ENCODE measurements around the gene MED9.

The MED9 gene

DNA sequence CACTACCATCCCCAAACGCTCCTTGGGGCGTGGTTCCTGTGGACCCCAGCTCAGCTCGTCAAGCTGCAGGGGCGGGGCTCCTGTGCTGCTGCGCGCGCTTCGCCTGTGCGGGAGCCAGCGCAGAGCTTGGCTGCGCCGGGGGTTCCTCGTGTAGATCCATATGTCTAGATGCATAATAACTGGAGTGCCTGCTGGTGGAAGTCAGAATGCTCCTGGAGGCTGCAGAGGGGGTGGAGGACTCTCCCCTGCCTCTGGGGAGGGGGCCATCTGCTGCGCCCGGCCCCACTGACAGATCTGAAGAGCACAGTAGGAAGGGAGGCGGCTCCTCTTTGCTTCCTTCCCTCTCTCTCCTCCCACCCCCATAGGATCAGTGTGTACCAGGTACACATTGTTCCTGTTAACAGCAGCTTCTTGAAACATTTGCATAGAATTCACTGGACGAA is 14.8 kb downstream of the MED9 start:
- no peak for DNase-seq

- no peak for DNase-seq
Measured at GRCh38 chr17:17492085-17492484, 15.3 kb downstream of the MED9 start.

DNA sequence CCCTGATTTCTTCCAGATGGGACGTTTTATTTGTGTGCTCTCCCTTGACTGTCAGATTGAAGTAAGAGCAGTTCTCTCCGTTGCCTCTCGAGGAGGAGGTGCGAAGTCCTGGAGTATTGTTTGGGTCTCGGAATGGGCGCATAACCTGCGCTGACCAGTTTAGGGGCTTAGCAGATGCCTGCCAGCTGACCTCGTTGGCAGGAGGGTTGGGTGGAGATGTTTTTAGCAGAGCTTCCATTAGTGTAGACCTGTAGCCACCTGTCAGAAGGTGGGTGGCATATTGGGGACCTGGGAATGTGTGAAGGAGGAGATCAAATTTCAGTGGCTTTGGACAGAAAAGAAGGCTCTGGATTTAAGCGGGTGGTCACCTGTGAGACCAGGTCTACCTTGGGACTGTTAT is 15.8 kb downstream of the MED9 start:
- DNase-seq: no peak

DNA sequence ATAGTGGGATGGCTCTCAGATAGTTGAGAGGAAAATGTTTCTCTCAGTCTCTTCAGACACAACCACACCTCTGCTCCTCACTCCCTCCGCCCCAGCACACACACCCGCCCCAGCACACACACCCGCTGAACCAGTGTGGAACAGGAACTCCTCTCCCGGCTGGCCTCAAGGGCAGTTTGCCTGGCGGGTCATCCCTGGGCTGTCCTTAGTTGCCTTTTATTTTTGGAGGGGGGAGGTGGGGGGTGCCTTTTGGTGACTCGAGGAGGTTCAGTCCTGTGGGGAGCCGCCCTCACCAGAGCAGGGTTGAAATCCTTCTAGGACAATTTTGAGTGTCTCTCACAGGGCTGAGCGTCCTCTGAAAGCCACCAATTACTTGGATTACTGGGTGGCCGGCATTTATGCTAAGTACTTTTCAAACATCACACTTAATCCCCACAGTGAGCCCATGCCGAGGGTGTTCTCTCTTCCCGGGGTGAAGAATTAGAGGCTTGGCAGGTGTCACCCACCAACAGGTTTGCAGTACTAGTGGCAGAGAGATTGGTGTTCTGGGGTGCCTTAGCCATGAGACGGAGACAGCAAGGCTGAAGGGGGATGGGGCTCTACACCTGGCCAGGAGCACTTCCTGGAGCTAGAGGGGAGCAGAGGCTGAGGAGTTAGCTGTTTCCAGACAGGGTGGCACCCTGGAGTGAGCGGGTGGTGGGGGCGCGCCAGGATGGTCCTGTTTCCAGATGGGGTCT is 16.6 kb downstream of the MED9 start:
- DNase-seq: peak in 2 of 4 experiments; percentile 28 to 48

GRCh38 chr17:17493986-17494466 is 17.2 kb downstream of the MED9 start:
- no peak for DNase-seq

GRCh38 chr17:17494499-17494869 is 17.7 kb downstream of the MED9 start:
- no peak for DNase-seq

DNA sequence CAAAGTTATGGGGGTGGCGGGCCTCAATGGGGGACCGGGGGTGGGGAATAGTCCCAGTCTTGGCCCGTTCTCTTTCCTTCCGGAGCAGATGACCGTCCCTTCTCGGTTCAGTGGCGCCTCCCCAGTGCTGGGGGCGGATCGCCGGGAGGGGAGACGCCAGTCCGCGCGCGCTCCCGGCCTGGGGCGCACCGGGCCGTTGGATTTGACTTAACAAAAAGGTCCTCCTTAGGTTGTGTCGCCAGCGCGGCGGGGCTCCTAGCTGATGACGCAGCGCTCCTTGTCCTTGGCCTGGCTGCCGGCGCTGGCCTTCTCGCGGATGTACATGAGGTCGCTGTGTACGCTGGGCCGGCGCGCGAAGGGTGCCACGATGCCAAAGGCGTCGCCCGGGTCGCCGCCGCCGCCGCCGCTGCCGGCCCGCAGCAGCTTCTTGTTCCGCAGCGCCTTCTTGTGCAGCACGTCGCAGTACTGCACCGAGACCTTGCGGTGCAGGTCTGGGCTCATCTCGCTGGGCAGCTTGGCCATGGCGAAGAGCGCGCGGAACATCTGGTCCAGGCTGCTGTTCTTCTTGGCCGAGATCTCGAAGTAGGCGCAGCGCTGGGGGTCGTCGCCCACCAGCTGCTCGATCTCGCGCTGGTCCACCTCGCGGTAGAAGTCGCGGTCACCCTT is 18.2 kb downstream of the MED9 start:
- peak; percentile 23 to 65 (median 41) for DNase-seq

- peak in 3 of 4 experiments; percentile 26 to 39 (median 36) for DNase-seq
Measured at GRCh38 chr17:17495536-17496188, 18.9 kb downstream of the MED9 start.

- DNase-seq: peak; percentile 91 to 97 (median 94)
Measured at GRCh38 chr17:17496189-17497064, 19.6 kb downstream of the MED9 start, which contains the start of gene RASD1. TSS of gene RASD1 (minus strand) at chr17:17496395. CDS start at chr17:17496181, 214 bp downstream.

GRCh38 chr17:17497065-17497844 is 20.5 kb downstream of the MED9 start:
- DNase-seq: no peak

DNA sequence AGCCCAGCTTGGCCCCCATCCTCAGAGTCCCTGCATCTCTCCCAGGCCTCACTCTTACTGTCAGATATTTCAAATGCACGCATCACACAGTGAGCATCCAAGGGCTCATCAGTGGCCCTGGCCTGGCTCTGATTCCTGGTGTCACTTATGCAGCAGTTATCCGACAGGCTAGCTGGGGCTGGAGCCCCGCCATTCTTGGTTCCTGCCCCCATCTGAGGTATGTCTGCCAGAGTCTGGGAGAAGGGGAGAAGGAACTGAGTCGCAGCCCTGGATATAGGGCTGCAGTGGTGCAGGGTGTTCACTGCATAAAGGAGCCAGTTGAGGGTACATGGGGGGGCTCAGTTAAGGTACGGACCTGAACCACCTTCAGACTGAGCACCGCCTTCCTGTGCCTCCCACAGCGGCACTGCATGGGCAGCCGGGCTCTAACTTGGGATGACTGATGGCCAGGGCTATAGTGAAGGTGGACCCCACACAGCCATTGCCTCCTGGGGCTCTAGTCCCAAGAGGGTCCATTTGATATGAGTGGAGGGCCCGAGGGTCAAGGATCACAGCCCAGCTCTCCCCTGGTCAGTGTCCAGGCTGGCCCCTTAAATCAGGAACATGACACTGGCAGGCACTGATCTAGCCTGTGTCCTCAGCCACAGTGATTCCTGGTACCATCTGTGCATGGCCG is 21.2 kb downstream of the MED9 start:
- DNase-seq: no peak

- DNase-seq: no peak
Measured at GRCh38 chr17:17498606-17499301, 22.0 kb downstream of the MED9 start.

DNA sequence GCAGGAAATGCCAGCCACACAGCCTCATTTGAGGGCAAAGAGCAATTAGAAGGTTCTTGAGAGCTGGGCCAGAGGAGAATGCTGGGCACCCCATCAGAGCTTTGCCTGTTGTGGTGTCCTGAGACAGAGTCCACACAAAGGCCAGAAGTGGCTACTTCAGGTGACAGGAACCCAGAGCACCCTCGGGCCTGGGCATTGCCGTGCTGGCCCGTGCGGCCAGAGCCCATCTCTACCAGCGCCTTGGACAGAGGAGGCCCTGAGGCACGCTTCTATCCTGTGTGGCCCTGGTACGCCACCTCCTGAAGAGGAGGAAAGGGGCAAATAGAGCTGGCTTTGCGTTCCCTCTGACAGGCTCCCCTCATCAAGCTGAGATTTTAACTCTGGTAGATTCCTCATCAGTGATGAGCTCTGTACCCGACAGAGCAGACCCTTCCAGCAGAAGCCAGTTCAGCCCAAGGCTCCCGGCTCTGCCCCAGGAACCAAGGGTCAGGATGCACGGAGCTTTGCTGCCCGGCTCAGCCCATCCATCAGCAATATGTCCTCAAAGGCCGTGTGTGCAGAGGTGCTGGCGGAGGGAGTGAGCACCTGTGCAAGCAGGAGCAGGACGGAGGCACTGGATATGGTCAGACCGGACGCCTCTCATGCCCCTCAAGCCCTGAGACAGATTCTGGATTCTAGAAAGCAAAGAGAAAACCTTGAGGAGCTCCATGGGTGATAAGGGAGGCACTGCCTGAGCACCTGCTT is 22.8 kb downstream of the MED9 start:
- no peak for DNase-seq

- no peak for DNase-seq
Measured at GRCh38 chr17:17500999-17501605, 24.3 kb downstream of the MED9 start.

DNA sequence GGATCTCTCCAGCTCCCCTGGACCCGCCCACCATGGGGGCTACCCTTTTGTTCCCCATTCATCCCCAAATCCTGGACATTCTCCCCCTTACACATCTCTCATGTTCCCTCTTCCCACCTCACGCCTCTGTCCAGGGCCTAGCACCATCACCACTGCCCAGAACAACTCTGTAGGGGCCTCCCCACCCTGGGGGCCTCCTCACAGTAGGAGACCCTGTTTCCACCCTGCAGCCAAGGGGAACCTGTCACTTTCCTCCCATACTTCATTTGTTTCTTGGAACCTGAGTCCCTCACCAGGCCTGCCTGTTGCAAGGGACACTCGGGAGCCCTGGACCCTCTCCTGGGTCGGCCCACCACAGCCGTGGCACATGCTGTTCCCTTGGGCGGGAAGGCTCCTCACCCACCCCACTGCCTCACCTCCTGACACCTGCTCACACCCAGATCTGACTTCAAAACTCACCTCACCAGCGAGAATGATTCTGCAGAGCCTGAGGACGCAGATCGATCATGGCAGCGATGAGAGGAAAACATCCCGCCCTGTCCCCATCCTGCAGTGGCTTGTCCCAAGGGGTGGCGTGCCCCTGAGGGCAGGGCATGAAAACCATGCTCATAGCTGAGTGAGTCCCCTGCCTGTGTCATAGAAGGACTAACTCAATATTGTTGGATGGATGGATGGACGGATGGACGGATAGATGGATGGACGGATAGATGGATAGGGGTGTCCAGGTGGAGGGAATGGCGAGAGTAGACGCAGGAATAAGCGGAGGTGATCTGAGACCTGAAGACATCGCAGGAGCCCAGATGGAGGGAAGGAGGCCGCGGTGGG is 26.2 kb downstream of the MED9 start:
- no peak for DNase-seq

GRCh38 chr17:17503566-17504130 is 26.8 kb downstream of the MED9 start:
- DNase-seq: no peak

DNA sequence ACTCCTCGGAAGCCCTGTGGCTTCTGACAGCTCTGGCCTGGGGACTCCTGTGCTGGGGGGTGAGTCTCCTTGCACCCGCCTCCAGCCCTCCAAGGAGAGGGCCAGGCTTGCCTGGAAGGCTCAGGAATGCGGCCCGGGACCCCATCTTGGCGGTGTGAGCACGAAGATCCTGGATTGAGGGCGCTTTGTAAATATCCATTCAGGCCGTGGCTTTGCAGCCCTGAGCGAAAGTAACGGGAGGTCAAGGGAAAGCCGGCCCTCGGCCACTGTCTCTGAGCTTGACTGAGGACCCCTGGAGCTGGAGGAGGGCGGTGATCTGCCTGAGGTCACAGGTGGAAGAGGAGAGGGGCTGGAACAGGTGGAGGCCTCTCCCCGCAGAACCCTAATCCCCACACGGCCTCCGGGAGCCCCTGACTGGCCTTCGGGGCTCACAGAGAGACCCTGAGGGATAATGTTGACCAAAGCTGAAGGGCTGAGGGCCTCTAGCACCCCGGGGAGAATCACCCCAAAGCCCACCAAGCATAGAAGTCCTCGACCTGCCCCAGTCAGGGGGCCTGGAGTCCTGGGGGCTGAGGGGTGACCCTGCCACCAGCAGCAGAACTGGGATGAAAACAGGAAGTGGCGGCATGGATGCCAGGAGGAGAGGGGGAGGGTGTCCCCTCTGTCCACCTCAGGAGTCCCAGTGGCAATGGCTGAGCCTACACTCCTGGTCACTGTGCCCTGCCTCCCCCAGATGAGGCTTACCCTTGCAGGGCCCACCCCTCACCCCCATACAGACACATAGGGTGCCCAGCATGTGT is 27.7 kb downstream of the MED9 start:
- no peak for DNase-seq

Measured in suppressor macrophage (primary cell).